ENCODE measurements around the gene ITFG1. TPM values are rescaled to one million over a fixed set of nuclear protein-coding genes. Genes with fewer than 3 reads are reported as not detected.

Gene ITFG1
- total and polyA plus RNA-seq, 2 of the 13 experiments (the other 11 are each of a cell fraction or from before 2014, with no cell fraction given): 74.5 to 150 TPM

DNA sequence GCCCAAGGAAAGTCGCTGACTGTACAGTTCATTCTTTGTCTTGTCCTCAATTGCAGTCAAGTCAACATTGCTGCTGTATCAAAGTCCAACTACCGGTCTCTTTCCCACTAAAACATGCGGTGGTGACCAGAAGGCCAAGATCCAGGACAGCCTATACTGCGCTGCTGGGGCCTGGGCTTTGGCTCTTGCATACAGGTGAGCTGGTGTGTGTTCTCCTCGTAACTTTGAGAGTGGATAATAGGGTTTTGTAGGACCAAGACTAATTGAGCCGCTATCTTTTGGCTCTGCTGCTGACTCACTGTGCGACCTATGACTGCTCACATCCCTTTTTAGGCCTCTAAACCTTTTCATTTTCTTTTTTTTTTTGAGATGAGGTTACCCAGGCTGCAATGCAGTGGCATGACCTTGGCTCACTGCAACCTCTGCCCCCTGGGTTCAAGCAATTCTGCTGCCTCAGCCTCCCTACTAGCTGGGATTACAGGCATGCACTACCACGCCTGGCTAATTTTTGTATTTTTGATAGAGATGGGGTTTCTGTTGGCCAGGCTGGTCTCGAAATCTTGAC is 38.9 kb upstream of the ITFG1 start (continued):
- TF ChIP-seq, protein P1, sequence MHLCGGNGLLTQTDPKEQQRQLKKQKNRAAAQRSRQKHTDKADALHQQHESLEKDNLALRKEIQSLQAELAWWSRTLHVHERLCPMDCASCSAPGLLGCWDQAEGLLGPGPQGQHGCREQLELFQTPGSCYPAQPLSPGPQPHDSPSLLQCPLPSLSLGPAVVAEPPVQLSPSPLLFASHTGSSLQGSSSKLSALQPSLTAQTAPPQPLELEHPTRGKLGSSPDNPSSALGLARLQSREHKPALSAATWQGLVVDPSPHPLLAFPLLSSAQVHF (CRISPR knock-in tag; IDR thresholded peaks at IDR 0.05): no peak
- TF ChIP-seq, protein P2, sequence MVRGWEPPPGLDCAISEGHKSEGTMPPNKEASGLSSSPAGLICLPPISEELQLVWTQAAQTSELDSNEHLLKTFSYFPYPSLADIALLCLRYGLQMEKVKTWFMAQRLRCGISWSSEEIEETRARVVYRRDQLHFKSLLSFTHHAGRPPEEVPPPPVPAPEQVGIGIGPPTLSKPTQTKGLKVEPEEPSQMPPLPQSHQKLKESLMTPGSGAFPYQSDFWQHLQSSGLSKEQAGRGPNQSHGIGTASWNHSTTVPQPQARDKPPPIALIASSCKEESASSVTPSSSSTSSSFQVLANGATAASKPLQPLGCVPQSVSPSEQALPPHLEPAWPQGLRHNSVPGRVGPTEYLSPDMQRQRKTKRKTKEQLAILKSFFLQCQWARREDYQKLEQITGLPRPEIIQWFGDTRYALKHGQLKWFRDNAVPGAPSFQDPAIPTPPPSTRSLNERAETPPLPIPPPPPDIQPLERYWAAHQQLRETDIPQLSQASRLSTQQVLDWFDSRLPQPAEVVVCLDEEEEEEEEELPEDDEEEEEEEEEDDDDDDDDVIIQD (CRISPR knock-in tag; IDR thresholded peaks at IDR 0.05; ENCODE audit: low read depth): peak; percentile 93
- TF ChIP-seq ZNF674 (CRISPR knock-in tag; IDR thresholded peaks at IDR 0.05; ENCODE audit: low read depth): no peak
- TF ChIP-seq, protein P3, sequence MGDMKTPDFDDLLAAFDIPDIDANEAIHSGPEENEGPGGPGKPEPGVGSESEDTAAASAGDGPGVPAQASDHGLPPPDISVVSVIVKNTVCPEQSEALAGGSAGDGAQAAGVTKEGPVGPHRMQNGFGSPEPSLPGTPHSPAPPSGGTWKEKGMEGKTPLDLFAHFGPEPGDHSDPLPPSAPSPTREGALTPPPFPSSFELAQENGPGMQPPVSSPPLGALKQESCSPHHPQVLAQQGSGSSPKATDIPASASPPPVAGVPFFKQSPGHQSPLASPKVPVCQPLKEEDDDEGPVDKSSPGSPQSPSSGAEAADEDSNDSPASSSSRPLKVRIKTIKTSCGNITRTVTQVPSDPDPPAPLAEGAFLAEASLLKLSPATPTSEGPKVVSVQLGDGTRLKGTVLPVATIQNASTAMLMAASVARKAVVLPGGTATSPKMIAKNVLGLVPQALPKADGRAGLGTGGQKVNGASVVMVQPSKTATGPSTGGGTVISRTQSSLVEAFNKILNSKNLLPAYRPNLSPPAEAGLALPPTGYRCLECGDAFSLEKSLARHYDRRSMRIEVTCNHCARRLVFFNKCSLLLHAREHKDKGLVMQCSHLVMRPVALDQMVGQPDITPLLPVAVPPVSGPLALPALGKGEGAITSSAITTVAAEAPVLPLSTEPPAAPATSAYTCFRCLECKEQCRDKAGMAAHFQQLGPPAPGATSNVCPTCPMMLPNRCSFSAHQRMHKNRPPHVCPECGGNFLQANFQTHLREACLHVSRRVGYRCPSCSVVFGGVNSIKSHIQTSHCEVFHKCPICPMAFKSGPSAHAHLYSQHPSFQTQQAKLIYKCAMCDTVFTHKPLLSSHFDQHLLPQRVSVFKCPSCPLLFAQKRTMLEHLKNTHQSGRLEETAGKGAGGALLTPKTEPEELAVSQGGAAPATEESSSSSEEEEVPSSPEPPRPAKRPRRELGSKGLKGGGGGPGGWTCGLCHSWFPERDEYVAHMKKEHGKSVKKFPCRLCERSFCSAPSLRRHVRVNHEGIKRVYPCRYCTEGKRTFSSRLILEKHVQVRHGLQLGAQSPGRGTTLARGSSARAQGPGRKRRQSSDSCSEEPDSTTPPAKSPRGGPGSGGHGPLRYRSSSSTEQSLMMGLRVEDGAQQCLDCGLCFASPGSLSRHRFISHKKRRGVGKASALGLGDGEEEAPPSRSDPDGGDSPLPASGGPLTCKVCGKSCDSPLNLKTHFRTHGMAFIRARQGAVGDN (CRISPR knock-in tag; IDR thresholded peaks at IDR 0.05): peak; percentile 54; the same call in 1 of the 2 replicates
- TF ChIP-seq, protein P4, sequence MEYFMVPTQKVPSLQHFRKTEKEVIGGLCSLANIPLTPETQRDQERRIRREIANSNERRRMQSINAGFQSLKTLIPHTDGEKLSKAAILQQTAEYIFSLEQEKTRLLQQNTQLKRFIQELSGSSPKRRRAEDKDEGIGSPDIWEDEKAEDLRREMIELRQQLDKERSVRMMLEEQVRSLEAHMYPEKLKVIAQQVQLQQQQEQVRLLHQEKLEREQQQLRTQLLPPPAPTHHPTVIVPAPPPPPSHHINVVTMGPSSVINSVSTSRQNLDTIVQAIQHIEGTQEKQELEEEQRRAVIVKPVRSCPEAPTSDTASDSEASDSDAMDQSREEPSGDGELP (IDR thresholded peaks at IDR 0.05; ENCODE audit: borderline replicate concordance, low read depth): peak; percentile 61; the same call in 1 of the 2 replicates
- TF ChIP-seq ZMYM4 (CRISPR knock-in tag; IDR thresholded peaks at IDR 0.05): peak; percentile 95
- TF ChIP-seq, protein P5, sequence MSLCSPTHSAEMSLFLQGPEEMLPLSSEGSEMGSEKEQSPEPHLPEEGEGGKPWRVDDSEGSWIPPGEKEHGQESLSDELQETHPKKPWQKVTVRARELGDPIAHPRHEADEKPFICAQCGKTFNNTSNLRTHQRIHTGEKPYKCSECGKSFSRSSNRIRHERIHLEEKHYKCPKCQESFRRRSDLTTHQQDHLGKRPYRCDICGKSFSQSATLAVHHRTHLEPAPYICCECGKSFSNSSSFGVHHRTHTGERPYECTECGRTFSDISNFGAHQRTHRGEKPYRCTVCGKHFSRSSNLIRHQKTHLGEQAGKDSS (CRISPR knock-in tag; IDR thresholded peaks at IDR 0.05; ENCODE audit: borderline replicate concordance, low read depth): peak; percentile 69; the same call in 1 of the 2 replicates
- TF ChIP-seq NPAS2 (CRISPR knock-in tag; IDR thresholded peaks at IDR 0.05; ENCODE audit: borderline replicate concordance): no peak
- peak; percentile 76 for TF ChIP-seq RARA (CRISPR knock-in tag; IDR thresholded peaks at IDR 0.05)
- TF ChIP-seq ZFY (CRISPR knock-in tag; IDR thresholded peaks at IDR 0.05): peak; percentile 90
- TF ChIP-seq ZNF441 (CRISPR knock-in tag; IDR thresholded peaks at IDR 0.05; ENCODE audit: borderline replicate concordance): peak; percentile 85; the same call in 1 of the 2 replicates
- no peak; the same call in 1 of the 2 replicates for TF ChIP-seq SMC3 (IDR thresholded peaks at IDR 0.05; ENCODE audit: low read length)
- TF ChIP-seq ZMYM2 (CRISPR knock-in tag; IDR thresholded peaks at IDR 0.05): peak; percentile 77
- TF ChIP-seq FOXJ3 (CRISPR knock-in tag; IDR thresholded peaks at IDR 0.05; ENCODE audit: borderline replicate concordance): peak; percentile 70; the same call in 1 of the 2 replicates
- peak; percentile 90 for TF ChIP-seq ASH2L (IDR thresholded peaks at IDR 0.05; ENCODE audit: insufficient read length, low read depth, low read length)
- TF ChIP-seq ZNF501 (CRISPR knock-in tag; IDR thresholded peaks at IDR 0.05): peak; percentile 88
- TF ChIP-seq, protein P6, sequence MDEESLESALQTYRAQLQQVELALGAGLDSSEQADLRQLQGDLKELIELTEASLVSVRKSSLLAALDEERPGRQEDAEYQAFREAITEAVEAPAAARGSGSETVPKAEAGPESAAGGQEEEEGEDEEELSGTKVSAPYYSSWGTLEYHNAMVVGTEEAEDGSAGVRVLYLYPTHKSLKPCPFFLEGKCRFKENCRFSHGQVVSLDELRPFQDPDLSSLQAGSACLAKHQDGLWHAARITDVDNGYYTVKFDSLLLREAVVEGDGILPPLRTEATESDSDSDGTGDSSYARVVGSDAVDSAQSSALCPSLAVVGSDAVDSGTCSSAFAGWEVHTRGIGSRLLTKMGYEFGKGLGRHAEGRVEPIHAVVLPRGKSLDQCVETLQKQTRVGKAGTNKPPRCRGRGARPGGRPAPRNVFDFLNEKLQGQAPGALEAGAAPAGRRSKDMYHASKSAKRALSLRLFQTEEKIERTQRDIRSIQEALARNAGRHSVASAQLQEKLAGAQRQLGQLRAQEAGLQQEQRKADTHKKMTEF (CRISPR knock-in tag; IDR thresholded peaks at IDR 0.05): peak; percentile 87
- TF ChIP-seq ZNF713 (CRISPR knock-in tag; IDR thresholded peaks at IDR 0.05): 0 out of 2 replicates have a peak, but pooled peaks have one; percentile 45
- TF ChIP-seq ZNF547 (CRISPR knock-in tag; IDR thresholded peaks at IDR 0.05): 0 out of 2 replicates have a peak, but pooled peaks have one; percentile 41

Data from HepG2 (cell line).